Measurements from ENCODE around the gene DOCK3.

DNA sequence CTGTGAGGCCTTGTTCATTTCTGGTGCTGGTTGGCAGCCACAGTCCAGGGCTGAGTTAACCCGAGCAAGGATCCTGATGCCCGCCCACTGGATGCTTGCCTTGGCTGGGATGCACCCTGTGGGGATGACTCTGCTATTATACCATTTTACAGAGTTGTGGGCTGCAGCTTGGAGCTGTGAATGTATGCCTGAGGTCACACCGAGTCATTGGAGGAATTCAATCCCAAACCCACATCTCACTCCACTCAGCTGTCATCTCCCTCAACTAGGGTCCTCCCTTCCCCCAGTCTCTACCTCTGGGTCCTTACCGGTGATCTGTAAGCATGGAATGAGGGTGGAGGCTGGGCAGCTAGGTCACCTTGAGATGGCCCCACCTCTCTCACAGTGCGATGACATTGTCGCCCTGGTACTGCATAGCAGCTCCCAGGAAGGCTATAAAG is 35.7 kb upstream of the DOCK3 start:
- TF ChIP-seq, protein P1, sequence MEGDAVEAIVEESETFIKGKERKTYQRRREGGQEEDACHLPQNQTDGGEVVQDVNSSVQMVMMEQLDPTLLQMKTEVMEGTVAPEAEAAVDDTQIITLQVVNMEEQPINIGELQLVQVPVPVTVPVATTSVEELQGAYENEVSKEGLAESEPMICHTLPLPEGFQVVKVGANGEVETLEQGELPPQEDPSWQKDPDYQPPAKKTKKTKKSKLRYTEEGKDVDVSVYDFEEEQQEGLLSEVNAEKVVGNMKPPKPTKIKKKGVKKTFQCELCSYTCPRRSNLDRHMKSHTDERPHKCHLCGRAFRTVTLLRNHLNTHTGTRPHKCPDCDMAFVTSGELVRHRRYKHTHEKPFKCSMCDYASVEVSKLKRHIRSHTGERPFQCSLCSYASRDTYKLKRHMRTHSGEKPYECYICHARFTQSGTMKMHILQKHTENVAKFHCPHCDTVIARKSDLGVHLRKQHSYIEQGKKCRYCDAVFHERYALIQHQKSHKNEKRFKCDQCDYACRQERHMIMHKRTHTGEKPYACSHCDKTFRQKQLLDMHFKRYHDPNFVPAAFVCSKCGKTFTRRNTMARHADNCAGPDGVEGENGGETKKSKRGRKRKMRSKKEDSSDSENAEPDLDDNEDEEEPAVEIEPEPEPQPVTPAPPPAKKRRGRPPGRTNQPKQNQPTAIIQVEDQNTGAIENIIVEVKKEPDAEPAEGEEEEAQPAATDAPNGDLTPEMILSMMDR (IDR thresholded peaks at IDR 0.05) = no peak
- TF ChIP-seq POLR2A (IDR thresholded peaks at IDR 0.05) = no peak
